GM11168 (cell line): ENCODE data around the gene CFAP65.

ENCODE experiments used
- in situ Hi-C: fragments of 300-500 bp; cut with MboI; formaldehyde crosslinking; loops from one replicate; pipeline ENCODE4 v1.12.0; 2022; ENCODE audit warnings: low sequenced_read_pairs; ENCODE audit not compliant: unreplicated experiment

The CFAP65 gene

GRCh38 chr2:218982586-218983262 lies 58.6 kb downstream of the CFAP65 start:
- in situ Hi-C loops = no loop called here

- in situ Hi-C loops = no loop called here
These were observed 59.3 kb downstream of the CFAP65 start for GRCh38 chr2:218981881-218982585.

DNA sequence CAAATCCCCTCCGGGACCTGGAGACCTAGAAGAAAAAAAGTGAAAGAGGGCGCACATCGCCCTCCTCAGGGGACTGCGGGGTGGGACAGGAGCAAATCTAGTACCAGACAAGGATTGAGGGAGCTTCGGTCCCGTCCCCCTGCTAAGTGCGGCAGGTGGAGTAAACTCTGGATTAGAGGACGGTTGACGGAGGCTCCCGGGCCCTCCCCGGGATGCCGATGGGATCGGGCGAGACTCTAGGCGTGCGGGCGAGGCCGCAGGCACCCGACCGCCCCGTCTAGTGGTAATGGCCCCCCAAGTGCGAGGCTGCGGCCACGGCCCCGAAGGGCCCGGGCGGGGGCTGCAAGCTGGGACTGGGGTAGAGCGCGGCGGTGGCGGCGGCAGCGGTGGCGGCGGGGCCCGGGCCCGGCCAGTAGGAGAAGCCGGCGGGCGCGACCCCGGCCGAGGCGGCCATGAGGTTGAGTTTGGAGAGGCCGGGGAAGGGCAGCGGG lies 59.9 kb downstream of the CFAP65 start:
- in situ Hi-C loops = no loop called here

GRCh38 chr2:218980735-218981389 lies 60.5 kb downstream of the CFAP65 start:
- in situ Hi-C loops = no loop called here

GRCh38 chr2:218979846-218980734 lies 61.2 kb downstream of the CFAP65 start:
- in situ Hi-C loops = no loop called here

- in situ Hi-C loops = no loop called here
These were observed 66.1 kb downstream of the CFAP65 start for GRCh38 chr2:218975060-218975777.

DNA sequence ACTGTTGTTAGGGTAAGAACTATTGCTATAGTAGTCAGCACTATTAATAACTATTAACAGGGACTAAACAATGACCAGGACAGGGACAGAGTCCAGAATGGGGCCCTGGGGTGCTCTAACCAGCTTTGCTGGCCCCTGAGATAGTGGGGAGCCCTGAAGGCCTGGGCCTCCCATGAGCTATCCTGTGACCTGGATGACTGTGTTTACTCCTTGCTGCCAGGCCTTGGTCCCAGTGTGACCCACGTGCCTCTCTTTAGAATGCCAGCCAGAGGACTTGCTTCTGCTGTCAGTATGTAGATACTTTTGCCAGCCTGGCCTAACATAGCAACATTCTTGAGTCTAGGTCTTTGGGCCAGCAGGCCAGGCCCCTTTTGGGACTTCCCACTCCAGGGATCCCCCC lies 70.4 kb downstream of the CFAP65 start:
- in situ Hi-C loops = no loop called here

DNA sequence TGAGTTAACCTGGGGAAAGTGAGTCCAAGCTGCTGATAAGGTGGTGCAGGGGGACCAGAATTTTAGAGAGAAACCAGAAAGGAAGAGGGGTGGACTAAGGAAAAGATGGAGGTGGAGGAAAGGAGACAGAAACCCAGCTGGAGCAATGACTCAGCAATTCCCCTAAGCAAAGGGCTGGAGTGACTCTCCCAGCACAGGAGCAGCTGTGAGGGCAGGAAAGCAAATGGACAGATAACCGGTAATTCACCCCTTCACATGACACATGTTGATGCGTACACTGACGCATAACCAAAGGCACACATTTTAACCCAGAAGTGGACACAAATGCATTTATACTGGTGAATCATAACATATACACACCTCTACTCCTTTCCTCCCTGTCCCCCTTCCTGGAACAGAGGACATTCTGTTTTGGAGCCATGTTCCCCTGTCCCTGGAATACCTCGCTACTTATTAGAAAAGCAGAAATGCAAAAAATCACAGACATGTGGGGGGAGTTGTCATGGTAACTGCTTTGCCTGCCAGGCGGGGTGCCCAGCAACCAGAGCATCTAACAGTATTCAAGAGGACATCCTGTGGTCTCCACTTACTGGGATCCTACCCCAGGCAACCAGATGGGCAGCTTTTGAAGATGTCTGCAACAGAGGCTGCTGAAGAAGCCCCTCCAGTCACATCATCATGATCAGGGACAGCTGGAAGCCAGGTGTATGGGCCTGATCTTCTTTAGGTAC lies 77.1 kb downstream of the CFAP65 start:
- in situ Hi-C loops = no loop called here

GRCh38 chr2:218963601-218964000 lies 77.7 kb downstream of the CFAP65 start:
- in situ Hi-C loops = no loop called here

- in situ Hi-C loops = no loop called here
These were observed 78.3 kb downstream of the CFAP65 start for GRCh38 chr2:218962859-218963492.

- in situ Hi-C loops = no loop called here
These were observed 79.4 kb downstream of the CFAP65 start for GRCh38 chr2:218961651-218962570.

DNA sequence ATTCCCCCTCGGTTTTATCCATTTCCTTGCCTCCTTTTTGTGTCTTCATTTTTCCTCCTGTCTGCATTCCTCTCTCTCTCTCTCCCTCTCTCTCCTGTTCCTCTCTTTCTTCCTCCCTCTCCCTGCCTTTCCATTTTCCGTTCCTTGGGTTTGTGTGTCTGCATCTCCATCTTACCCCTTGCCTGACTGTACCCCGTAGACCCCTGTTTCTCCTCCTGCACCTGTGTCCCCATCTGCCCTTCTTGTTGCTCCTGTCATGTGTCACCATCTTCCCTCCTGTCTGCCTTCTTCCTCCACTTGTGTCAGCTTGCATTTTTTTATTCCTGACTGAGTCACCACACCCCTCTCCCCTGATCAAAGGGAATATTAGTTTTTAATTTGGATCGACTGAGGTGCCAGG lies 80.1 kb downstream of the CFAP65 start:
- in situ Hi-C loops = no loop called here

GRCh38 chr2:218960309-218961165 lies 80.8 kb downstream of the CFAP65 start:
- in situ Hi-C loops = no loop called here

GRCh38 chr2:218959761-218960308 lies 81.5 kb downstream of the CFAP65 start:
- in situ Hi-C loops = no loop called here

DNA sequence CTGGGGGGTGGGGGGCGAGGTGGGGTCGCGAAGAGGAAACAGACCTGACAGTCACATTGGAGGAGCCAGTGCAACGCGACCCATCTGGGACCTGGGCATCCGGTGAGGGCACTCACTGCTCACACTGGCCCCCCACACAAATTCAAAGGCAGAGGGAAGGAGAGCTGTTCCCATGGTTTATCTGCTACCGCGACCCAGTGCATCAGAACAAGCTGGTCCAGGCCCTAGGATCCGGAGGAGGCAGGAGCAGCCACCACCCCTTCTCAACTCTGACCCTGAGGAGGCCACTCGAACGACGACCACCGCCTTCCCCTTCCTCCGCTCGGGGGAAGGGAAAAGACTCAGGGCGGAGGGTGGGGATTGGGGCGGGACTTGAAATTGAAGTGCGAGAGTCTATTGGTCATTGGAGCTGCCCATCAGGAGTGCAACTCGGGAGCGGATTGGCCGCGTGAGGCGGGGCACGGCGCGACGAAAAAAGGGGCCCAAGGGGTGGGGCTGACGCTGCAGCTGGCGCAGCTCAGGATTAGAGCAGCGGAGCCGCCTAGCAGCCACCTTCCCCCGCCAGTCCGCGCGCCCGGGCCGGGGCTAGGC lies 82.1 kb downstream of the CFAP65 start, which contains the start of gene CDK5R2:
TSS of gene CDK5R2 (plus strand) at position 526 of the 591 bp plus-strand sequence. CDS start 155 bp downstream, outside the sequence.
- in situ Hi-C loops = no loop called here

DNA sequence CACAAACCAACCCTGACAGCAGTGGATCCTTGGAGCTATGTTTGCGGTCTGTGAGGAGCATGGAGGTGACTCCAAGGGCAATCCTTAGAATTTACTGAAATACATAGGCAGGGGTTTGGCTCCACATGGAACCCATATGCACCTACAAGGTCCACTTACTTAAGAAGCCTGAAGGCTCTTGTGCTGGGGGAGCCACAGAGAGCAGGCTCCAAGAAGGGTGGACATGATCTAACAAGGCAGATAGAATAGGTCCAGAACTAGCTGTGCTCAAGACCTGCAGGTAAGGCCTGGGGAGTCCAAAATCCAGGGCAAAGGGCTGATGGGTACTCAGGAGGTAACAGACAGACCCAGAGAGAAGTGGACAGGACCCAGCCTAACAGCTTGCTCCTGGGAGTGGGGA lies 83.0 kb downstream of the CFAP65 start:
- in situ Hi-C loops = no loop called here
